Measurements from ENCODE around the gene FARS2. TPM values are rescaled to one million over a fixed set of nuclear protein-coding genes. Genes with fewer than 3 reads are reported as not detected.

FARS2 gene
- total RNA-seq, 1 donor from 2014 or later = 22.0 TPM

DNA sequence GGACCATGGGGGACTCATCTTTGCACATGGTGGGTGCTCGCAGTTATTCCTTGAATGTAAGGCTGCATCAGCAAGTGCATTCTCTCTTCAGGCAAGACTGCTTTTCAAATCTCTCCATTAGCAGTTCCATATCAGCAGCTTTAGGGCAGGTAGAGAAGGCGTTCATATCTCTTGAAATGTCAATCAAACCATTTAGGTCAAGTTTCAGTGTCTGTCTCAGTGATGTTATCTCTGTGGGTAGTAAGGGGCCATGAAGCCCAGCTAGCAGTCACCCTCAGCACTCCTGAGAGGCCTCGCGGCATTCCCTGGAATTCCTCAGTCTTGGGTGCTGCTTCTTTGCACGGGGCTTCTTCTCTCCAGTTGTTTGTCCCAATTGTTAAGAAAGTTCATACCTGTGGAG is 24.2 kb downstream of the FARS2 start:
- DNase-seq (ENCODE audit: low read depth in 2 of 2) = no peak

- DNase-seq (ENCODE audit: low read depth in 2 of 2) = no peak
Measured at GRCh38 chr6:5286780-5287179, 25.5 kb downstream of the FARS2 start.

GRCh38 chr6:5287205-5287965 is 26.1 kb downstream of the FARS2 start:
- peak; percentile 62 to 79 for DNase-seq (ENCODE audit: low read depth in 2 of 2)

- DNase-seq (ENCODE audit: low read depth in 2 of 2) = peak in 1 of 2 donors; percentile 4
Measured at GRCh38 chr6:5287966-5288297, 26.6 kb downstream of the FARS2 start.

- no peak for DNase-seq (ENCODE audit: low read depth in 2 of 2)
Measured at GRCh38 chr6:5290097-5290496, 28.8 kb downstream of the FARS2 start.

GRCh38 chr6:5290500-5290899 is 29.2 kb downstream of the FARS2 start:
- DNase-seq (ENCODE audit: low read depth in 2 of 2) = no peak

DNA sequence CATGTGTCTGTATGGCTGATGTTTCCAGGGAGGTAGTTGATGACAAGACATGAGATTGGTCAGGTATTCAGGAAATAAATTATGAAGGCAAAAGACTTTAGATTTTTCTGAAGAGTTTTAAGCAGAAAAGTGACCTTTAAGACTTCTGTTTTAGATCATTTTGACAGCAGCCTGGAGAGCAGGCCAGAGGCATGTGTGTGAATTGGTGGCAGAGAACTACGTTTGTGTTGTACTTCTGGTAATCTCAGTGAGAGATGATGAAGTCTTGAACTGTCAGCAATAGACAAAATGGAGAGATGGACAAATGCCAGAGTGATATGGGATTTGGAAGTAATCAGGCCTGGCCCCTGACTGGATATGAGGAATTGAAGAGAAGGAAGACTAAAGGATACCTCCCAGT is 30.8 kb downstream of the FARS2 start:
- DNase-seq (ENCODE audit: low read depth in 2 of 2) = no peak

- DNase-seq (ENCODE audit: low read depth in 2 of 2) = no peak
Measured at GRCh38 chr6:5293692-5294091, 32.4 kb downstream of the FARS2 start.

GRCh38 chr6:5294392-5295211 is 33.3 kb downstream of the FARS2 start:
- no peak for DNase-seq (ENCODE audit: low read depth in 2 of 2)

- peak in 1 of 2 donors; percentile 20 for DNase-seq (ENCODE audit: low read depth in 2 of 2)
Measured at GRCh38 chr6:5295623-5296022, 34.3 kb downstream of the FARS2 start.

- peak in 1 of 2 donors; percentile 59 for DNase-seq (ENCODE audit: low read depth in 2 of 2)
Measured at GRCh38 chr6:5300206-5300764, 39.0 kb downstream of the FARS2 start.

GRCh38 chr6:5302220-5302946 is 41.1 kb downstream of the FARS2 start:
- peak in 1 of 2 donors; percentile 6 for DNase-seq (ENCODE audit: low read depth in 2 of 2)

DNA sequence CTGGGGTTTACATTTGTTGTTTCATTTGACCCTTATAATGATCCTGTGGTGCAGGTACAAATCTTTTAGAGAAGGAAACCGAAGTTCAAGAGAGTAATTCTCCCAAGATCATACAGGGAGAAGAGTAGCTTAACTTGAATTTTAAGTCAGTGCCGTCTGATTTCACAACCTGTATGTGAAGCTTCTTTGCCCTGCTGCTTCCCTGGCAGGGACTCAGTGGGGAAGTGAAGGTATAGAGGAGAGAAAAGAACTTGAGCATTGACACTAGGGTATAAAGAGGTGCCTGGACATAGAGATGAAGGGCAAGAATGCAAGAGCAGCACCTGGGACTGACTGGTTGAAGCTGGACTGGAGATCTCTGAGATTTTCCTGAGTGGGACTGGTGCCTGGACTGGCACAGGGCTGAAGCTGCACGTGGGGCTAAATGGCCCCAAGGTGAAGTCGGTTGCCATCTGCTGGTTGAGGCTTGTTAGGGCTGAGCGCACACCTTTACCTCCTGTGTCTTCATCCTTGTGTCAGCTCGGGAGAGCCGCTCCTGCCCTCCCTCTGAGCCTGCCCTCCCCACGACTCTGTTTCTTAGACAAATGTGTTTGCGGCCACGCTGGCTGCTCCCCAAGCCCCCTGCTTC is 41.8 kb downstream of the FARS2 start:
- peak; percentile 45 to 69 for DNase-seq (ENCODE audit: low read depth in 2 of 2)

GRCh38 chr6:5303682-5304081 is 42.4 kb downstream of the FARS2 start:
- DNase-seq (ENCODE audit: low read depth in 2 of 2) = no peak

DNA sequence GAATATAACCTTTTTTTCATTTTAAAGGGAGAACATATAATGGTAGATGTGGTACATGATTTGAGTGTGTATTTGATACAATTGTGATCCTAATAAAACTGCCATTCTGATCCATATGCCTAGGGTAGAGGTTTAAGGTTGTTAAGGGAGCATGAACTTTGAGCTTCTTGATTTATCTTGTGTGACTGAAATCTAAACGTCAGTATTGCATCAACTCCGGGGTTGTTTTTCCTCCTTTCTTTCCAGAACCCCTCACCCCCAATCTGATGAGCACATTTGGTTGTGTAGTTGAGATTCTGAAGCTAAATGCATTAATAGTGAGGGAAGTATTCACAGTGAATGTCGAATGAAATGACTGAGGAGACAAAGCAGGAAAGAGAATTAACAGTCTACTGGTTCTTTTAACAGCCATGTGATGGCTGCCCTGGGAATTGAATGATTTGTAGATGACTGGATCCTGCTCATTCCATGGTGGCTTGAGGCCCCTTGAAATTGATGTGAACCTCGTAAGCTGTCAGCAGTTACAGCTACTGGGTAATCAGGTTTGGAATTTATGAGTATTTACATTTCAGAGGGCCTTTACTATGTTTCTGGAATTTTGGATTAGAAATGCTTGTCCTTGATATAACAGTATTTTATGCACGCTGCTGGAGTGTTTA is 44.8 kb downstream of the FARS2 start:
- no peak for DNase-seq (ENCODE audit: low read depth in 2 of 2)

DNA sequence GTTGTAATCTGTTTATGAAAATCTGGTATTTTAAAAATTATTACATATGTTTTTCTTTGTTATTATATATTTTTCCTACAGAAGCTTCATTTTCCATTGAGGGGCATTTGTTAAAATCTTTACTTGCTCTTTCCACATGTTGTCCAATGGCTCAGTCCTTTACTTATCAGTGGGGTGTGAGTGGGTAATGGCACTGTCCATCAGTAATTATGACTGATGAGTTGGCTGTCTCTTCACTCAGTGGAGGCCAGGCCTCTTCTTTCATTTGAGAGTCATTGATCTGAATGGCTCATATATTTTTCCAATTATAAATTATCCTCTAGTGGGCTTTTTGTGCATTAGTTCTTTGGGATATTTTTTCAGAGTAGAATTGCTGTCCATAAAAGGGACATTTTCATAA is 45.7 kb downstream of the FARS2 start:
- no peak for DNase-seq (ENCODE audit: low read depth in 2 of 2)

- DNase-seq (ENCODE audit: low read depth in 2 of 2) = peak in 1 of 2 donors; percentile 21
Measured at GRCh38 chr6:5308066-5308465, 46.8 kb downstream of the FARS2 start.

DNA sequence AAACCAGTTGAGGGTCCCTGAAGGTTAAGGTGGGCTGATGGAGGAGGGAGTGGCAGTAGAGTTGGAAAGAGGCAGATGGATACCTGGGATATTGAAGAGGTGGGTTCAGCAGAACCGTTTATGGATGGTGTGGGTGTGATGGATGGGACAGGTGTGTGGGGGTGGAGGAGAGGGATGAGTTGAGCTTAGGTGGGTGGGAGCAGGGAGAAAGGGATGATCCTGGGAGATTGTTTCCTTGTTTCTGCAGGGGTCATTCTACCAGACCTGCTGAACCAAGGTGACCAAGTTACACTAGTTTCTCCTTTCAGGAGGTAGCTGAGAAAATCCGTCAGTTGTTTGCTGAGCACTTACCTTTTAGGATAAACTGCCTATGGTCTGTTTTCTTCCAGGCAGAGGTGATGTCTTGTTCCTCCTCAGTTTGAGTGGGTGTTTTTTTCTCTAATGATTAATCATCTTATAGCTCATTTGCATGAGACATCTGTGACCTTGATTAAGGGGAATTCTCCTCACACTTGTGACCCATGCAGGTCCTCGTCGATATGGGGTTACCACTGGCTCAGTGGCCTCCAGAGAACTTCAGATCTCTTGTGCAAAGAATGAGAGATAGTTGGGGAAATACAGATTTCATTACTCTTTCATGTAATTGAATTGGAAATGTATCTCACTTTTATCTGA is 53.0 kb downstream of the FARS2 start:
- no peak for DNase-seq (ENCODE audit: low read depth in 2 of 2)

DNA sequence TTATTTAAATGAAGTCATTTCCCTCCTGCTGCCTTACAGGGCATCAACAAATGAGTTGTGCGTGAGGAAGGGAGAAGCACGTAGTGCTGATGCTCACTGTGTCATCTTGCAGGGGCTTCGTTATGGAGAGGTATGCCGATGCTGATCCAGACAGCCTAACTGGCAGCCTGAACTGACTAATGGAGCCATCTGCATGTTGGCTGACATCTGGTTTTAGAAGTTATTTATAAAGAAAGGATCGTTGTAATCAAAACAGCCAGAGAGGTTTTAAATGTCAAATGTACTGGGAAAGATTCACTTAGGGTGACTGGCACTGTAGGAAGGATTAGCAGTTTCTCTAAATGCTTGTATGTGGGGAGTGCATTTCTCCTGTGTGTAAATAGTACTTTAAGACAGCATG is 54.6 kb downstream of the FARS2 start:
- peak; percentile 7 to 42 for DNase-seq (ENCODE audit: low read depth in 2 of 2)

DNA sequence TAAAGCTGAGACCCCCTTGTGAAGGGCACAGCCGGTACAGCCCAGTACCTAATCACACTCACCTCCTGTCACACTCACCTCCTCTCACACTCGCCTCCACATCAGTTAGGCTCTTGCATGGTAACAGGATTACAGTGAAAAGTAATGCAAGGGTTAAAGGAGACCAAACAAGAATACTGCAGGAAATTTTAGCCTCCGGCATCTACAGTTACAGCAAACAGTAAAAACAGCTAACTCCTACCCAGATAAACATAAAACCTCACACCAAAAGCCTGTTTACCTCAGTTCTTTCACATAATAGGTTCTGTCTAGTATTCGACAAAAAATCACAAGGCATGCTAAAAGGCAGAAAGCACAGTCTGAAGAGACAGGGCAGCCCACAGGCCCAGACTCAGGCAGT is 55.6 kb downstream of the FARS2 start:
- DNase-seq (ENCODE audit: low read depth in 2 of 2) = no peak
